Endodermal cell (in vitro differentiated cells): ENCODE measurements around the gene ZNF550. TPM values are rescaled to one million over a fixed set of nuclear protein-coding genes. Genes with fewer than 3 reads are reported as not detected.
A peak's percentile ranks its signal among the peaks of the same experiment; 100 is the strongest.
"Not testable (repeated sequence)": the region's sequence is repeated elsewhere in the genome, so short reads cannot be mapped to it uniquely, and the experiment has no call there.

Experiments used
- DNase-seq: peaks from one replicate; pipeline ENCODE4 v3.0.0-alpha.2; 2017
- H3K27ac ChIP-seq: 2 replicates; pipeline ENCODE4 v1.5.1; 2013; ENCODE audit warnings: mild to moderate bottlenecking, low read depth, low read length, moderate library complexity
- H3K27me3 ChIP-seq: 2 replicates; pipeline ENCODE4 v1.6.1; 2013; ENCODE audit warnings: mild to moderate bottlenecking, low read length, moderate library complexity; ENCODE audit not compliant: insufficient read depth, control insufficient read depth, poor library complexity, severe bottlenecking
- H3K36me3 ChIP-seq: 2 replicates; pipeline ENCODE4 v1.7.0; 2013; ENCODE audit warnings: mild to moderate bottlenecking, low read length, moderate library complexity; ENCODE audit not compliant: control insufficient read depth, insufficient read depth
- H3K4me1 ChIP-seq: one replicate; pipeline ENCODE4 v1.7.0; 2013; ENCODE audit warnings: low read length; ENCODE audit not compliant: control insufficient read depth, insufficient read depth
- H3K4me3 ChIP-seq: 2 replicates; pipeline ENCODE4 v1.5.1; 2013; ENCODE audit warnings: mild to moderate bottlenecking, low read length, moderate library complexity
- H3K9ac ChIP-seq: 2 replicates; pipeline ENCODE4 v1.6.1; 2013; ENCODE audit warnings: mild to moderate bottlenecking, low read length, moderate library complexity; ENCODE audit not compliant: poor library complexity, severe bottlenecking; ENCODE audit errors: extremely low read depth
- H3K9me3 ChIP-seq: 2 replicates; pipeline ENCODE4 v1.6.1; 2013; ENCODE audit warnings: mild to moderate bottlenecking, low read length, moderate library complexity; ENCODE audit not compliant: control insufficient read depth
- H3K27ac Mint-ChIP-seq: 2 replicates; pipeline ENCODE4 v1.8.0; 2020; ENCODE audit warnings: mixed read lengths
- H3K27me3 Mint-ChIP-seq: 2 replicates; pipeline ENCODE4 v1.8.0; 2021; ENCODE audit warnings: mild to moderate bottlenecking, mixed read lengths; ENCODE audit not compliant: insufficient read depth
- H3K36me3 Mint-ChIP-seq: 2 replicates; pipeline ENCODE4 v1.8.0; 2020; ENCODE audit warnings: low read depth, mixed read lengths
- H3K4me1 Mint-ChIP-seq: 2 replicates; pipeline ENCODE4 v1.8.0; 2020; ENCODE audit warnings: mixed read lengths
- H3K4me3 Mint-ChIP-seq: 2 replicates; pipeline ENCODE4 v1.8.0; 2020; ENCODE audit warnings: mild to moderate bottlenecking, moderate library complexity, mixed read lengths
- H3K9me3 Mint-ChIP-seq: 2 replicates; pipeline ENCODE4 v1.8.0; 2020; ENCODE audit warnings: mild to moderate bottlenecking, mixed read lengths
- WGBS, 2 experiments: methylation state at CpG; one replicate each; pipeline versions ENCODE4 v1.1.5 to v1.1.7; 2013; ENCODE audit warnings: missing lambda C conversion rate in 2 of 2, mixed read lengths in 1 of 2; ENCODE audit not compliant: insufficient coverage in 1 of 2, insufficient read length in 1 of 2; 5-methylcytosine and 5-hydroxymethylcytosine counted together
- total RNA-seq, 2 donors: library from RNA; stranded (reverse); fragmentation: NEBNext Ultra II Directional in 1 of 2; extraction: Animal tissue kit (Norgen Biotek cat#: 25700) in 1 of 2; gene quantifications; 2 replicates in 1 of 2; 3 replicates in 1 of 2; pipeline ENCODE4 v1.2.1, GENCODE V29; 2021
- TF ChIP-seq, protein P1 (sequence below): fragments of 200-600 bp; sonication (generic); conservative IDR thresholded peaks from 2 replicates; pipeline ENCODE4 v1.5.0; 2021; ENCODE audit warnings: antibody characterized with exemption, mild to moderate bottlenecking

ZNF550 gene
- total RNA-seq, 2 donors from 2014 or later = 12.3 to 16.2 TPM

DNA sequence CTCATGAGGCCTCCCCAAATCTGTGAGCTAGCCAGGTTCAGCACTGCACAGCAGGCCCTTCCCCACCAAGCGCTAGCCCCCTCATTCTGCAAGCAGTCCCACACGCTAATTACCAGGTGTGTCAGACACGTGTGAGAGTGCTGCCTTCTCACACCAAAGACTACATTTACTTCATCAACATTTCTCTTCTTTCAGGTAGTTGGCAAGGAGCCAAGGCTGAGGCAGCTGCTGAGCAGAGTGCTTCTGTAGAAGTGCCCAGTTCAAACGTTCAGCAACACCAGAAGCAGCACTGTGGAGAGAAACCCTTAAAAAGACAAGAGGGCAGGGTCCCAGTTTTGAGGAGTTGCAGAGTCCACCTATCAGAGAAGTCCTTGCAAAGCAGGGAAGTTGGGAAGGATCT is 53.5 kb downstream of the ZNF550 start:
- no peak overlapping the region for H3K4me3 ChIP-seq
- TF ChIP-seq, protein P1, sequence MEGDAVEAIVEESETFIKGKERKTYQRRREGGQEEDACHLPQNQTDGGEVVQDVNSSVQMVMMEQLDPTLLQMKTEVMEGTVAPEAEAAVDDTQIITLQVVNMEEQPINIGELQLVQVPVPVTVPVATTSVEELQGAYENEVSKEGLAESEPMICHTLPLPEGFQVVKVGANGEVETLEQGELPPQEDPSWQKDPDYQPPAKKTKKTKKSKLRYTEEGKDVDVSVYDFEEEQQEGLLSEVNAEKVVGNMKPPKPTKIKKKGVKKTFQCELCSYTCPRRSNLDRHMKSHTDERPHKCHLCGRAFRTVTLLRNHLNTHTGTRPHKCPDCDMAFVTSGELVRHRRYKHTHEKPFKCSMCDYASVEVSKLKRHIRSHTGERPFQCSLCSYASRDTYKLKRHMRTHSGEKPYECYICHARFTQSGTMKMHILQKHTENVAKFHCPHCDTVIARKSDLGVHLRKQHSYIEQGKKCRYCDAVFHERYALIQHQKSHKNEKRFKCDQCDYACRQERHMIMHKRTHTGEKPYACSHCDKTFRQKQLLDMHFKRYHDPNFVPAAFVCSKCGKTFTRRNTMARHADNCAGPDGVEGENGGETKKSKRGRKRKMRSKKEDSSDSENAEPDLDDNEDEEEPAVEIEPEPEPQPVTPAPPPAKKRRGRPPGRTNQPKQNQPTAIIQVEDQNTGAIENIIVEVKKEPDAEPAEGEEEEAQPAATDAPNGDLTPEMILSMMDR = no peak
- peaks cover 85% of the 10 kb centered on the region for H3K36me3 Mint-ChIP-seq
- H3K27me3 ChIP-seq = no peaks in the 10 kb centered on the region
- peaks cover 67% of the 10 kb centered on the region for H3K9me3 Mint-ChIP-seq
- H3K27ac Mint-ChIP-seq = no peak overlapping the region
- no peaks in the 10 kb centered on the region for H3K4me1 Mint-ChIP-seq
- H3K27ac ChIP-seq = no peak overlapping the region
- H3K27me3 Mint-ChIP-seq = no peaks in the 10 kb centered on the region
- peaks cover 43% of the 10 kb centered on the region for H3K36me3 ChIP-seq
- peaks cover 18% of the 10 kb centered on the region for H3K9me3 ChIP-seq
- H3K4me1 ChIP-seq = no peaks in the 10 kb centered on the region
- DNase-seq = no peak
- H3K9ac ChIP-seq = no peak overlapping the region
- no peak overlapping the region for H3K4me3 Mint-ChIP-seq
- WGBS, 2 experiments = 81 to 92% methylated on average over 2 to 4 of the region's 4 CpGs

- H3K9ac ChIP-seq, H3K4me1 Mint-ChIP-seq, DNase-seq, H3K27me3 ChIP-seq, H3K27me3 Mint-ChIP-seq, H3K9me3 ChIP-seq, H3K36me3 ChIP-seq, H3K4me1 ChIP-seq, H3K27ac ChIP-seq, H3K27ac Mint-ChIP-seq: not testable (repeated sequence)
- Mint-ChIP-seq H3K4me3 (peak overlapping the region; percentile 58), H3K36me3 (peaks cover 52% of the 10 kb centered on the region), H3K9me3 (peaks cover 43% of the 10 kb centered on the region)
- H3K4me3 ChIP-seq = peak overlapping the region; percentile 83
- WGBS, 2 experiments = 61 to 75% methylated on average over 1 of the region's 4 CpGs
These were observed 59.3 kb downstream of the ZNF550 start for GRCh38 chr19:57500400-57500799.

DNA sequence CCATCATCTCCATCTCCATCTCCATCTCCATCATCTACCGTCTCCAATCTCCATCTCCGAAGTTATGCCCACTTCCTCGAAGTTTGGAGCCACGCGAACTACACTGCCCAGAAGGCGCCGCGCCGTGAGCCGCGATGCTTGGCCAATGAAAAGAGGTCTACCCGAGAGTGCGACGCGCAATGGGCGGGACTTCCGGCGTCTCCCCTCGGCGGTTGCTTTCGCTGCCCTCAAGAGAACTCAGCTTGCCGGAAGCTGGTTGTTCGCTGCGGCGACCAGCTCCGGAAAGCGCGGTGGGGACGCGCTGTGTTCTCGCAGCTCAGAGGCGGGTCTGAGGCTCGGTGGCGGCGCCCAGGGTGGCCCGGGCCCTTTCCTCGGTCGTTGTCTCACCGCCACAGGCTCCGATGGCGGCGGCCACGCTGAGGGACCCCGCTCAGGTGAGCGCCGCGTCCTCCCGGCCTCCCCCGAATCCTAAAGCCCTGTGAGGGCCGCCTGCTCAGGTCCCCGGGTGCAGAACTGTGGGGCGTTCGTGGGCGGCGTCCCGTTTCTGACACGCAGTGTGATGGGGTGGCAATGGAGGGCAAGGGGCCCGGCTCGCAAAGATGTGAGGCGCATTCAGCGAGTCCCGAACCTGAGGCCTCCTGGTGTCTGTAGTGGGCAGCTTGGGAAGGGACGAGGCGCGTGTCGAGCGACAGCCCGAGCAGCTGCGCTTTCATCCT is 59.8 kb downstream of the ZNF550 start, which contains the start of gene ZNF773:
ZNF773 (plus strand) TSS at position 259 of the 716 bp plus-strand sequence; CDS start at position 402, 143 bp downstream.
- not testable (repeated sequence) for H3K27ac Mint-ChIP-seq, H3K27ac ChIP-seq, H3K4me1 Mint-ChIP-seq, H3K27me3 Mint-ChIP-seq, H3K36me3 ChIP-seq, H3K4me1 ChIP-seq, H3K27me3 ChIP-seq, H3K9me3 ChIP-seq
- WGBS, 2 experiments = 0 to 1% methylated on average over 23 to 56 of the region's 69 CpGs
- DNase-seq = peak; percentile 97
- Histone ChIP-seq H3K9ac (peak within 1 kb of the TSS; percentile 34), H3K4me3 (peak within 1 kb of the TSS; percentile 83)
- H3K9me3 Mint-ChIP-seq = peaks cover 46% of the 10 kb centered on the region
- peak within 1 kb of the TSS; percentile 58 for H3K4me3 Mint-ChIP-seq
- peaks cover 52% of the 10 kb centered on the region for H3K36me3 Mint-ChIP-seq

- not testable (repeated sequence) for H3K4me1 Mint-ChIP-seq, H3K27me3 ChIP-seq, H3K9me3 ChIP-seq, H3K4me3 ChIP-seq, DNase-seq, H3K27ac Mint-ChIP-seq, H3K4me1 ChIP-seq, H3K4me3 Mint-ChIP-seq, H3K27me3 Mint-ChIP-seq, H3K9ac ChIP-seq, H3K27ac ChIP-seq
- Mint-ChIP-seq H3K36me3 (peaks cover 52% of the 10 kb centered on the region), H3K9me3 (peaks cover 51% of the 10 kb centered on the region)
- H3K36me3 ChIP-seq = peaks cover 13% of the 10 kb centered on the region
These were observed 60.4 kb downstream of the ZNF550 start for GRCh38 chr19:57499332-57499679.

- Mint-ChIP-seq H3K27ac (peak overlapping the region; percentile 37), H3K36me3 (peaks cover 40% of the 10 kb centered on the region), H3K9me3 (peaks cover 35% of the 10 kb centered on the region), H3K27me3 (peaks cover 13% of the 10 kb centered on the region), H3K4me3 (peak overlapping the region; percentile 59)
- peaks cover 10% of the 10 kb centered on the region for H3K27me3 ChIP-seq
- not testable (repeated sequence) for H3K9ac ChIP-seq, DNase-seq, H3K4me1 ChIP-seq, H3K9me3 ChIP-seq, H3K27ac ChIP-seq, H3K4me1 Mint-ChIP-seq
- no CpG with 5 or more reads among the region's 1 CpG for WGBS, 2 experiments
- H3K36me3 ChIP-seq = peaks cover 21% of the 10 kb centered on the region
- peak overlapping the region; percentile 80 for H3K4me3 ChIP-seq
These were observed 71.4 kb downstream of the ZNF550 start for GRCh38 chr19:57488299-57488644.

DNA sequence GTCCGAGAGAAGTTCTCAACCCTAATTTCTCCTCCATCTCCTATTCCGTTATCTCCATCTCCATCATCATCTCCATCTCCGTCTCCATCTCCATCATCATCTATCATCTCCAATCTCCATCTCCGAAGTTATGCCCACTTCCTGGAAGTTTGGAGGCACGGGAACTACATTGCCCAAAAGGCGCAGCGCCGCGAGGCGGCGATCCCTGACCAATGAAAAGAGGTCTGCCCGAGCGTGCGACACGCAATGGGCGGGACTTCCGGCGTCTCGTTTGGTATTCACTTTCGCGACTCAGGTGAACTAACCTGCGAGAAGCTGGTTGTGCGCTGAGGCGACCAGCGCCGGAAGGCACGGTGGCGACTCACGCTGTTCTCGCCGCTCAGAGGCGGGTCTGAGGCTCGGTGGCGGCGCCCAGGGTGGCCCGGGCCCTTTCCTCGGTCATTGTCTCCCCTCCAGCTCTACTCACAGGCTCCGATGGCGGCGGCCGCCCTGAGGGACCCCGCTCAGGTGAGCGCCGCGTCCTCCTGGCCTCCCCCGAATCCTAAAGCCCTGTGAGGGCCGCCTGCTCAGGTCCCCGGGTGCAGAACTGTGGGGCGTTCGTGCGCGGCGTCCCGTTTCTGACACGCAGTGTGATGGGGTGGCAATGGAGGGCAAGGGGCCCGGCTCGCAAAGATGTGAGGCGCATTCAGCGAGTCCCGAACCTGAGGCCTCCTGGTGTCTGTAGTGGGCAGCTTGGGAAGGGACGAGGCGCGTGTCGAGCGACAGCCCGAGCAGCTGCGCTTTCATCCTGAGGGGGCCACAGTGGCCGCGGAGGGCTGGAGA is 72.0 kb downstream of the ZNF550 start, which contains the start of gene ZNF419:
ZNF419 (plus strand) TSS at position 274 of the 822 bp plus-strand sequence; CDS start at position 475, 201 bp downstream.
- Histone ChIP-seq H3K4me3 (peak within 1 kb of the TSS; percentile 80), H3K36me3 (peaks cover 15% of the 10 kb centered on the region), H3K27me3 (peaks cover 10% of the 10 kb centered on the region), H3K9ac (peak within 1 kb of the TSS; percentile 73)
- not testable (repeated sequence) for H3K27ac ChIP-seq, H3K4me1 ChIP-seq, H3K9me3 ChIP-seq, H3K4me1 Mint-ChIP-seq
- H3K36me3 Mint-ChIP-seq = peaks cover 35% of the 10 kb centered on the region
- peak within 1 kb of the TSS; percentile 59 for H3K4me3 Mint-ChIP-seq
- WGBS, 2 experiments = 2 to 6% methylated on average over 14 to 52 of the region's 69 CpGs
- peaks cover 13% of the 10 kb centered on the region for H3K27me3 Mint-ChIP-seq
- DNase-seq = peak; percentile 98
- peaks cover 29% of the 10 kb centered on the region for H3K9me3 Mint-ChIP-seq
- peak within 1 kb of the TSS; percentile 37 for H3K27ac Mint-ChIP-seq
